Transverse colon (tissue), 4 donors: ENCODE measurements around the gene CYP4F2. TPM values are rescaled to one million over a fixed set of nuclear protein-coding genes. Genes with fewer than 3 reads are reported as not detected.
A peak's percentile ranks its signal among the peaks of the same experiment; 100 is the strongest.
"Not testable (repeated sequence)": the region's sequence is repeated elsewhere in the genome, so short reads cannot be mapped to it uniquely, and the experiment has no call there.

Experiments
- DNase-seq: peaks from one replicate; pipeline ENCODE4 v3.0.0-alpha.2; 2019
- H3K27ac ChIP-seq, 4 donors: fragments of 200-600 bp; sonication (generic); 2 replicates each; pipeline ENCODE4 v1.5.1; 2016 to 2018; ENCODE audit warnings: inconsistent platforms in 4 of 4
- H3K27me3 ChIP-seq: fragments of 200-600 bp; sonication (generic); 2 replicates; pipeline ENCODE4 v1.5.1; 2017; ENCODE audit warnings: inconsistent platforms
- H3K36me3 ChIP-seq, 4 donors: fragments of 200-600 bp; sonication (generic); 2 replicates each; pipeline ENCODE4 v1.5.1; 2017 to 2019; ENCODE audit warnings: inconsistent platforms in 4 of 4
- H3K4me1 ChIP-seq, 4 donors: fragments of 200-600 bp; sonication (generic); 2 replicates each; pipeline ENCODE4 v1.5.1; 2017 to 2020; ENCODE audit warnings: inconsistent platforms in 4 of 4
- H3K4me3 ChIP-seq, 4 donors: fragments of 200-600 bp; sonication (generic); 1 replicate in 1 of 4; 2 replicates in 3 of 4; pipeline versions ENCODE4 v1.5.1 to v1.6.1; 2017 to 2019; ENCODE audit warnings: inconsistent platforms in 4 of 4
- H3K9me3 ChIP-seq, 2 donors: fragments of 200-600 bp; sonication (generic); 2 replicates each; pipeline ENCODE4 v1.5.1; 2017 to 2019; ENCODE audit warnings: inconsistent platforms in 2 of 2
- EP300 ChIP-seq: sonication (generic); formaldehyde crosslinking; IDR thresholded peaks from one replicate; pipeline ENCODE4 v1.6.1; 2017; ENCODE audit warnings: antibody characterized with exemption, low read depth
- POLR2A ChIP-seq: fragments of 450-650 bp; IDR thresholded peaks from one replicate; pipeline ENCODE4 v1.6.1; 2016; ENCODE audit warnings: antibody characterized with exemption, mild to moderate bottlenecking, moderate library complexity
- POLR2AphosphoS5 ChIP-seq, 3 donors: sonication (generic); formaldehyde crosslinking; IDR thresholded peaks; one replicate each; pipeline ENCODE4 v1.6.1; 2016; ENCODE audit warnings: antibody characterized with exemption in 3 of 3
- WGBS, 2 donors: methylation state at CpG; one replicate each; pipeline ENCODE4 v1.1.5; 2018; ENCODE audit warnings: low coverage in 1 of 2; 5-methylcytosine and 5-hydroxymethylcytosine counted together
- in situ Hi-C, 4 donors: fragments of 200-750 bp; cut with MboI; loops; one replicate each; pipeline versions ENCODE4 v1.15.0 to v1.15.1; 2017; ENCODE audit warnings: low sequenced_read_pairs in 3 of 4, low pct_ligation_motif_present in 1 of 4, low pct_unique_long_range_greater_than_20kb in 1 of 4
- intact Hi-C: fragments of 100-400 bp; cut with DNase I; formaldehyde crosslinking; loops from one replicate; pipeline ENCODE4 v1.15.1; 2023; ENCODE audit warnings: low total_unique reads
- total RNA-seq, 4 donors: library from RNA; depleted of rRNA; stranded (reverse); fragments of >200 nt; gene quantifications; one replicate each; pipeline ENCODE4 v1.1.0, GENCODE V29; 2016
- TF ChIP-seq, protein P1 (sequence below), 5 experiments: fragments of 200-600 bp in 3 of 5; fragments of 450-650 bp in 2 of 5; sonication (generic) in 3 of 5; IDR thresholded peaks; 1 replicate in 2 of 5; 2 replicates in 3 of 5; pipeline ENCODE4 v1.5.1; 2016 to 2017; ENCODE audit warnings: antibody characterized with exemption in 5 of 5, inconsistent platforms in 3 of 5, mild to moderate bottlenecking in 2 of 5, moderate library complexity in 1 of 5

The CYP4F2 gene
- total RNA-seq, 4 donors from 2014 or later: 24.2 to 166 (median 32.7) TPM

DNA sequence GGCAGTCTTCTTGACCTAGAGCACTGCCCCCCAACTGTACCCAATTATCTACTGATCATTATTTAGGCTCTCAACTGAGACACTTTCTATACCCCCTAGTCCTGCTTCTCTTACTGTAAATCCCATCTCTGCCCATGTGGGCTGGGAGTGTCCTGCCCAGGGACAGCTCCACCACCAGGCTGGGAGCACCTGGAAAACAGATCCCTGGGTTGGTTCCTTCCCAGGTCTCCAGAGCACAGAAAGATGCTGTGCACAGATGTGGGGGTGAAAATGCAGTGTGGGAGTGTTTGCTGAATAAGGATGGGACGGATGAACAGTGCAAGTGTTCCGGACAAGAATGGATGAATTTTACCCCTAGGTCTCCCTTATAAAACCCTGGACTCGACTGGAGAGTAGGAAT lies 12.7 kb downstream of the CYP4F2 start:
- intact Hi-C loops (no loop called here), in situ Hi-C loops (no loop called here)
- TF ChIP-seq, protein P1, sequence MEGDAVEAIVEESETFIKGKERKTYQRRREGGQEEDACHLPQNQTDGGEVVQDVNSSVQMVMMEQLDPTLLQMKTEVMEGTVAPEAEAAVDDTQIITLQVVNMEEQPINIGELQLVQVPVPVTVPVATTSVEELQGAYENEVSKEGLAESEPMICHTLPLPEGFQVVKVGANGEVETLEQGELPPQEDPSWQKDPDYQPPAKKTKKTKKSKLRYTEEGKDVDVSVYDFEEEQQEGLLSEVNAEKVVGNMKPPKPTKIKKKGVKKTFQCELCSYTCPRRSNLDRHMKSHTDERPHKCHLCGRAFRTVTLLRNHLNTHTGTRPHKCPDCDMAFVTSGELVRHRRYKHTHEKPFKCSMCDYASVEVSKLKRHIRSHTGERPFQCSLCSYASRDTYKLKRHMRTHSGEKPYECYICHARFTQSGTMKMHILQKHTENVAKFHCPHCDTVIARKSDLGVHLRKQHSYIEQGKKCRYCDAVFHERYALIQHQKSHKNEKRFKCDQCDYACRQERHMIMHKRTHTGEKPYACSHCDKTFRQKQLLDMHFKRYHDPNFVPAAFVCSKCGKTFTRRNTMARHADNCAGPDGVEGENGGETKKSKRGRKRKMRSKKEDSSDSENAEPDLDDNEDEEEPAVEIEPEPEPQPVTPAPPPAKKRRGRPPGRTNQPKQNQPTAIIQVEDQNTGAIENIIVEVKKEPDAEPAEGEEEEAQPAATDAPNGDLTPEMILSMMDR (IDR thresholded peaks at IDR 0.05): no peak
- TF ChIP-seq EP300: no peak
- TF ChIP-seq POLR2A: no peak
- no peak for TF ChIP-seq POLR2AphosphoS5 (IDR thresholded peaks at IDR 0.05)
- no peak overlapping the region for H3K4me3 ChIP-seq
- DNase-seq: no peak
- H3K4me1 ChIP-seq: no peaks in the 10 kb centered on the region
- no peaks in the 10 kb centered on the region for H3K36me3 ChIP-seq
- 69 to 80% methylated on average over 3 of the region's 3 CpGs for WGBS, 2 donors
- no peak overlapping the region for H3K27ac ChIP-seq
- no peaks in the 10 kb centered on the region for H3K9me3 ChIP-seq
- H3K27me3 ChIP-seq: peaks cover 8% of the 10 kb centered on the region

DNA sequence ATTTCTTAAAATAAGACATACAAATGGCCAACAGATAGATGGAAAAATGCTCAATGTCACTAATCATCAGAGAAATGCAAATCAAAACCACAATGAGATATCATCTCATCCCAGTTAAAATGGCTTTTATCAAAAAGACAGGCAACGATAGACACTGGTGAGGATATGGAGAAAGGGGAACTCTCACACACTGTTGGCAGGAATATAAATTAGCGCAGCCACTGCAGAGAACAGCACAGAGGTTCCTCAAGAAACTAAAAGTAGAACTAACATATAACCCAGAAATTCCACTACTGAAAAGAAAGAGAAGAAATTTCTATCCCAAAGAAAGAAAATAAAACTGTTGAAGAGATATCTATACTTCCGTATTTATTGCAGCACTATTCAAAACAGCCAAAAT lies 14.5 kb downstream of the CYP4F2 start:
- H3K9me3 ChIP-seq, in situ Hi-C loops, H3K27ac ChIP-seq, H3K4me3 ChIP-seq, H3K36me3 ChIP-seq, H3K27me3 ChIP-seq, intact Hi-C loops, H3K4me1 ChIP-seq, DNase-seq: not testable (repeated sequence)
- WGBS, 2 donors: 52 to 57% methylated on average over 2 to 3 of the region's 3 CpGs

DNA sequence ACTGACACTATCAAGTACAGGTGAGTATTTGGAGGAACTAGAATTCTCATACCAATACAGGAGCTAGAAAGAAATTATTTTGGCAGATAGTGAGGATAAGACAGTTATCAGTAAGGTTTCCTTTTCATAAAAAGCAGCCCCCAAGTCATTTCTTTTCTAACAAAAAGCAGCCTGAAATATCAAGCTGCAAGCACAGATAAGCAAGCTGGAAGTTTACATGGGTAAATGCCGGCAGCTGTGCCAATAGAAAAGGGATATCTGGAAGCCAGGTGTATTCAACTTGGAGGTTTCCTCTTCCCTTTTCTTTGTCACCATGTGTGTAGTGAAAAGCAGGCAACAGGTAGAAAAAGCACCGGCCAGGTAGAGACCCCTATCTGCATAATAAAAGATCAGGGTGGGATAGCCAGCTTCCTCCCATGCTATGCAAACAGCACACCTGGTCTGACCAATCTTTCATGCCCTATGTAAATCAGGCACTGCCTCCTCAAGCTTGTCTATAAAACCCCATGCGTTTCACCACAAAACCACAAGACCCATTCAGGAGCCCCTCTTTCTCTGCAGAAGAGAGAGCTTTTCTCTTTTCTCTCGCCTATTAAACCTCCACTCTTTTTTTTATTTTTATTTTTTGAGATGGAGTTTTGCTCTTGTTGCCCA lies 22.9 kb downstream of the CYP4F2 start:
- H3K36me3 ChIP-seq: no peaks in the 10 kb centered on the region
- H3K4me3 ChIP-seq: no peak overlapping the region
- no peaks in the 10 kb centered on the region for H3K9me3 ChIP-seq
- 34 to 43% methylated on average over 4 of the region's 4 CpGs for WGBS, 2 donors
- H3K4me1 ChIP-seq: no peaks in the 10 kb centered on the region
- H3K27me3 ChIP-seq: peaks cover 33% of the 10 kb centered on the region
- in situ Hi-C loops (no loop called here), intact Hi-C loops (loop anchor here (10.0 kb wide), 1 partner anchor 240 kb away; no protein-coding TSS in a partner anchor)
- TF ChIP-seq POLR2A: no peak
- TF ChIP-seq POLR2AphosphoS5 (IDR thresholded peaks at IDR 0.05): no peak
- no peak for TF ChIP-seq EP300
- TF ChIP-seq, protein P1 (IDR thresholded peaks at IDR 0.05): no peak
- no peak for DNase-seq
- H3K27ac ChIP-seq: no peak overlapping the region

DNA sequence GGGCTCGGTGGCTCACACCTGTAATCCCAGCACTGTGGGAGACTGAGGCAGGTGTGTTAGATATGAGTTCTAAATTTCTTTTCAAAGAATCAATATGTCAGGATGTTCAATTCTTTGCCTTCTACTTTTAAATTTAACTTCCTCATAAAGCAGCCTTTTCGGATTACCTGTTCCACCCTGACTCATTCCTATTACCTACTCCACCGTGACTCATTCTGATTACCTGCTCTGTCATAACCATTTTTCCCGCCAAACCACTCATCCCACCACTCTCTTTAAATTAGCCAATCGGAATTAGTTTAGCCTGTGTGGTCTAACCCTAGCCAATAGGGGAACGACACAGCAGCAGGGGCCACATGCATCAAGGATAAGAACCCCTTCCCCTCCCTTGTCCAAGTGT lies 24.1 kb downstream of the CYP4F2 start:
- H3K9me3 ChIP-seq, H3K36me3 ChIP-seq, H3K4me1 ChIP-seq, in situ Hi-C loops, DNase-seq, H3K4me3 ChIP-seq, H3K27ac ChIP-seq: not testable (repeated sequence)
- WGBS, 2 donors: 62 to 73% methylated on average over 5 to 6 of the region's 6 CpGs
- intact Hi-C loops: loop anchor here (10.0 kb wide), 1 partner anchor 239 kb away; no protein-coding TSS in a partner anchor
- peaks cover 33% of the 10 kb centered on the region for H3K27me3 ChIP-seq

DNA sequence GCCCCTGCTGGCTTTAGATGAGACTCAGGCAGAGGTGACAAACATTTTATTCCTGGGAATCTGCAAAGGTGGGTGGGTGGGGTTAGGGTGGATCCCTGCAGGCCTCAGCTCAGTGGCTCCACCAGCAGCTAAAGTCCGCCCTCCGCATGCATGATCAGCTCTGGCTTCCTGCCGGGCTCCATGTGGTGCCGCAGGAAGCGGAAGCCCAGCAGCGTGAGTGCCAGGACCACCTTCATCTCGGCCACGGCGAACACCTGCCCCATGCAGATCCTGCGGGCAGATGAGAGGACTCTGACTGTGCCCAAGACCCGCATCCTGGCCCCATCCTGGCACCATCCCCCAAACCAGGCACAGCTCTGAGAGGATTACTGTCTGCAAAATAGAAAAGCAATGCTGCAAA lies 26.3 kb downstream of the CYP4F2 start:
- Histone ChIP-seq H3K27ac (no peak overlapping the region), H3K4me3 (no peak overlapping the region), H3K36me3 (no peaks in the 10 kb centered on the region), H3K27me3 (peaks cover 33% of the 10 kb centered on the region), H3K4me1 (no peaks in the 10 kb centered on the region), H3K9me3 (no peaks in the 10 kb centered on the region)
- peak; percentile 11 for DNase-seq
- intact Hi-C loops: loop anchor here (10.0 kb wide), 1 partner anchor 237 kb away; no protein-coding TSS in a partner anchor
- TF ChIP-seq POLR2AphosphoS5 (IDR thresholded peaks at IDR 0.05) (no peak), EP300 (no peak), POLR2A (no peak)
- TF ChIP-seq, protein P1 (IDR thresholded peaks at IDR 0.05): no peak
- in situ Hi-C loops: no loop called here
- WGBS, 2 donors: 17 to 35% methylated on average over 1 to 10 of the region's 11 CpGs
